DMS53 (cell line): Measurements from ENCODE around the gene PCBP3.

Experiments
- DNase-seq: peaks from one replicate; lab custom pipeline; 2025; lab: John Stamatoyannopoulos, UW

PCBP3 gene

GRCh38 chr21:45753445-45753844, 109.9 kb downstream of the PCBP3 start:
- DNase-seq = no peak

DNA sequence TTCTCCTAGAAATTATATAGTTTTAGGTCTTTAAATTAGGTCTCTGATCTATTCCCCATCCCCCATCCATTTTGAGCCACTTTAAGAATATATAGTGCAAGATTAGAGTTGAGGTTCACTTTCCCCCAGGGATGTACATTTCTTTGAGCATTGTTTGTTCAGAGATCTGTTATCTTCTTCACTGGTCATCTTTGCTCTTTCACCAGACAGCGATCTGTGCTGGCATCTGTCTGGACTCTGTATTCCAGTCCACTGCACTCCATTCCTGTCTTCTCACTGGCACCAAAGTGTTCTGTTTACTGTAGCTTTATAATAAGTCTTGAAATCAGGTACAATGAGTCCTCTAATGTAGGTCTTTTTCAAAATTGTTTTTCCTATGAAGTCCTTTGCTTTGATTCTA, 112.5 kb downstream of the PCBP3 start:
- no peak for DNase-seq

DNA sequence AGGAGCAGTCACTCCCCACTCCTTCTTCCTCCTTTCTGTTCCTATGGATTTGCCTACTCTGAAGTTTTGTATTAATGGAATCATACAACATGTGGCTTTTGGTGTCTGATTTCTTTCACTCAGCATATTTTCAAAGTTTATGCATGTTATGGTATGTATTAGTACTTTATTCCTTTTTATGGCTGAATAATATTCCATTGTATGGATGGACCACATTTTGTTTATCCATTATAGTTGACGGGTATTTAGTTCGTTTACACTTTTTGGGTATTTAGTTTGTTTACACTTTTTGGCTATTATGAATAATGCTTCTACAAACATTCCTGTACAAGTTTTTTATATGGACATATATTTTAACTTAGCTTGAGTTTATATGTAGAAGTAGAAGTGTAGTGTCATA, 113.1 kb downstream of the PCBP3 start:
- no peak for DNase-seq

DNA sequence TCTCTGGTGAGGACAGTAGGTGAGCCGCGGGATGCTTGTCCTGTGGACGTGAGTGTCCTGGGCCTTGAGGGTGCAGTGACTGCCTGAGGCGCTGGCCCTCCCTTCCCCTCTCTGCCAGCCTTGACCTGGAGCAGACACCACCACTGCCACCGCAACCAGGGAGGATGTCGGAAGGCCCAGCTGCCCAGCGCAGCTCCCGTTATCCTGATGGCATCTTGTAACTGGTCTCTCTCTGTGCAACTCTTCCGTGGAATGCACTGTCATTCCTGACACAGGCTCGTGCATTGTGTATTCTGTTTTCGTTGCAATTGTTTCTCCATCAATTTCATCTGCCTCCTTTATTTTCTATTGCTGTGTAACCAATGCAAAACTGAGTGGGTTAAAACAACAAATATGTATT, 118.2 kb downstream of the PCBP3 start:
- DNase-seq = no peak

- no peak for DNase-seq
Measured at GRCh38 chr21:45763074-45763473, 119.5 kb downstream of the PCBP3 start.

GRCh38 chr21:45763506-45763905, 120.0 kb downstream of the PCBP3 start:
- DNase-seq = no peak

GRCh38 chr21:45764792-45765191, 121.3 kb downstream of the PCBP3 start:
- DNase-seq = no peak

DNA sequence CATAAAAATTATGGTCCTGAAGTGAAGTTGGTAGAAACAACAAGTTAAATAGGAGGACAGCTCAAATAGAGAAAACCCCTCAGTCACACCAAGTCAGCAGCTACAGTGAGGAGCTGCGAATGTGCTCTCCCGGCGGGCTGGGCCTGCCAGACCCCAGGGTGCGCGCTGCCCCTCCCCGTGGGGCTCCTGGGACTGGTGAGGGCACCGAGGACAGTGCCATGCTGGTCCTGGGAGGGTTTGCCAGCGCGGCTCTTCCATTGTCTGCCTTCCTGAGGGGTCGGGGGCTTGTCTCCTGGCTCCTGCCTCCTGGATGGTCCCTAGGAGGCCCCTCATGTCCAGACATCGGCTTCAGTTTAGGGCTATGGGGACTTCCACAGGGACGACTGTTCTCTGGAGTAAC, 121.8 kb downstream of the PCBP3 start:
- no peak for DNase-seq

DNA sequence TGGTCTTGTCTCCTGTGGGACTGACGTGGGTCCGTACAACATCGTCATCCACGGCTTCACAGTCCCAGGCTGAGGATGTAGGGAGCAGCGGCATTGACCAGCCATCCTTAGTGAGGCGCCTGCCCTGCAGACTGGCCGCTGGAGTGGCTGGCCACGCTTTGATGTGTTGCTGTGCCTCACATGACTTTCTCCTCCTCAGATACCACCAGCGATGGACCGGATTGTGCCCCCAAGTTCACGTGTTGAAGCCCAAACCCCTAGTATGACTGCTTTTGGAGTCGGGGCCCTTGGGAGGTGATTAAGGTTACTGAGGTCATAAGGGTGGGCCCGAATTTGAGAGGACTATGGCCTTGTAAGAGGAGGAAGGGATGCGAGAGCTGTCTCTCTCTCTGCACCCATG, 122.5 kb downstream of the PCBP3 start:
- no peak for DNase-seq

- no peak for DNase-seq
Measured at GRCh38 chr21:45766501-45766900, 123.0 kb downstream of the PCBP3 start.

DNA sequence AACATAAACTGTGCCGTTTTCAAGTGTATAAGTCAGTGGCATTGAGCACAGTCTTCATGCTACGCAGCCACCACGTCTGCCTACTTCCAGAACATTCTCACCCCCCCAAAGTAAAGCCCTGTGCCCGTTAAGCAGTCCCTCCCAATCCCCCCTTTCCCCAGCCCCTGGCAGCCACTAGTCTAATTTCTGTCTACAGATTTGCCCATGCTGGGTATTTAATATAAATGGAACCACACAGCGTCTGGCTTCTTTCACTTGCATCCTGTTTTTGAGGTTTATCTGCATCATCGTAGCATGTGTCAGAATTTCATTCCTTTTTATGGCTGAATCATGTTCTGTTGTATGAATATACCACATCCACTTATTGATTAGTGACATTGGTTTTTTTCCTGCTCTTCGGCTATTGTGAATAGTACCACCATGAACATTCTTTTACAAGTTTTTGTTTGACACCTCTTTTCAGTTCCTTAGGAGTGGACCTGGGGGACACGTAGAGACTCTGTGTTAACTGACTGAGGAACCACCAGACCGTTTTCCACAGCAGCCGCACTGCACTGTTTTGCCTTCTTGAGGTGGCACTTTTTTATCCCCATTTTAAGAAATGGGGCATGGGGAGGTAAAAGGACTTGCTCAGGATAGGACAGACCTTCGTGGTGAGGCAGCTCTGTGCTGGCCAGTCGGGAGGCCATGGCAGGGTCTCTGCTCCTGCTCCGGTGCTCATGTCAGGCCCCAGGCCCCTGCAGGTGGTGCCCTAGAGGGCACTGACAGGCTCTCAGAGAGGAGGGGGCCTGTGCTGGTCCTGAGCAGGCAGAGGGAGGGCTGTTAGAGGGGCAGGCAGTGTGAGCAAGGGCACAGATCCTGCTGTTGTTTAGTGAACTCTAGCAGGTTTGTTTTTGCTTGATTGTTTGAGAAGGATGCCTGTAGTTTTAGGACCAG, 123.8 kb downstream of the PCBP3 start:
- no peak for DNase-seq

DNA sequence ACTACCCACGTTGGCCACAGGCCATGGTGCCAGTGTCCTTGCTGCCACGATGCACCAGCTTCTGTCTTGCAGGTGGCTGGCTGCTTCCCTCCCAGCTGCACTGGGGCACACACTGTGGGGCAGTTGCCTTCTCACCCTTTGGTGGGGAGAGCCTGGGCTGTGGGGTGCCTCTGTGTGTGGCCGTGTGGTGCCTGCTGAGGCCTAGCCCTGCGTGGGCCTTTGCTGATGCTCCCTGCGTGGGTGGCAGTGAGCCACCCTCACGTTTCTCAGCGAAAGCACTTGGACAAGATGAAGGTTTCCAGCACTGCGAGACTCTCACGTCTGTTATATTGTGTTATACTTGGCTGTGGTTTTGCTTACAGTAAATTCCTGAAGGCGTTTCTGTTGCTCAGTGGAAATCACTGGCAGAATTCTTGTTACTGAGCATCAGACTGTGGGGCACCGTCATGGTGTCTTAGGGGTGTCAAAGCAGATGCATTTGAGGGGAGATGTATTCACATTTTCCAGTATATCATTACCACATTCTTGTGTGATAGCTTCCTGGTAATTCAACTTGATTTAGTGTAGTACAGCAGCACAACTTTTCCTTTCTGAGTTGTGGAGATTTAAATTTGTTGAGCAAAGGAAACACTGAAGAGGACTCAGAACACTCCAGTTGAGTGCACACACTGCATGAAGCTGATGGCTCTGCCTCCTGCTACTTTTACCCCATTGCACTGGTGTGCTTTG, 124.7 kb downstream of the PCBP3 start:
- DNase-seq = no peak

DNA sequence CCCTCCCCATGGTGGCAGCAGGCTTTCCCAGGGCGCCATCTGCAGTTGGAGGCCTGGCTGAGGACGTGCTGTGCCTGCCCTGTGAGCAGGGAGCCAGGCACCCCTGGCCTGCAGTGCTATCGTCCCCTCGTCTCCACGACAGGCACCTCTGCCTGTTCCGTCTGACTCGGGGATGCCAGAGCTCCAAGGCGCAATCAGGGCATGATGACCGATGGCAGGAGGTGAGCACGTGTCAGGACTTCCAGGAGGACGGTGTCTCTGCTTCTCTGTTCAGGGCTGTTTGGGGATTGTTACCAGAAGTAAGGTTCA, 125.2 kb downstream of the PCBP3 start:
- DNase-seq = peak; percentile 7

DNA sequence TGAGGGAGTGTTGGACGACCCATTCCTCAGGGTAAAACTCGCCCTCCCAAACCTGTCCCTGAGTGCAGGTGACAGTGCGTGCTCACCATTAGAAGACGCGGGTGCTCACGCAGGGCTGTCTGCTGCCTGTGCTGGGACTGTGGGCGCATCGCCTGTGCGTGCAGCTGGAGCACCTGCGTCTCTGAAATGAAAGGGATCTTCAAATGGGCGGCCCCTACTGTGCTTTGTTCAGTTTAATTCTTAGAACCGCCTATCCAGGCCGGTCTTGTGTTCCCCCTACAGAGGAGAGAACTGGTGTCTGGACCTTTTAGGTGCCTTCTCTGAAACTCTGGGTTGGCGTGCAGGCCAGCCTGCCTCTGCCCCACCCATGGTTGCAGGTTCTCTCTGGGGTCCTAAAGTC, 125.8 kb downstream of the PCBP3 start:
- no peak for DNase-seq

DNA sequence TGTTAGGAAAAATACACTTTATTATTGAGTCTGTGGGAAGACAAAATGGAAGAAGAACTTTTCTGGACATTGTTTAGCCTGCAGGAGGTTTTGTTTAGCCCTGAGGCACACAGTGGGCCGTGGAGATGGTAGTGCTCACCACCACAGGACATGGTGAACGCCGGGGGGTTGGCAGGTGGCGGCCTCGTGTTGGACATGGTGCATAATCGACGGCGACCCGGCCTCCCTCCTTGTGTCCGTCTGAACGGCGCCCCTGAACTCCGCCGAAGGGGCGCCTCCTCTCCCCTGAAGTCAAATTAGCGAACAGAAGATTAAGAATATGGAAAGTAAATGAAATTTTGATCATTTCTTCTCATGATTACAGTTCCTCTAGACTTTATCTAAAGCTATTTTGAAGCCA, 126.4 kb downstream of the PCBP3 start:
- no peak for DNase-seq

DNA sequence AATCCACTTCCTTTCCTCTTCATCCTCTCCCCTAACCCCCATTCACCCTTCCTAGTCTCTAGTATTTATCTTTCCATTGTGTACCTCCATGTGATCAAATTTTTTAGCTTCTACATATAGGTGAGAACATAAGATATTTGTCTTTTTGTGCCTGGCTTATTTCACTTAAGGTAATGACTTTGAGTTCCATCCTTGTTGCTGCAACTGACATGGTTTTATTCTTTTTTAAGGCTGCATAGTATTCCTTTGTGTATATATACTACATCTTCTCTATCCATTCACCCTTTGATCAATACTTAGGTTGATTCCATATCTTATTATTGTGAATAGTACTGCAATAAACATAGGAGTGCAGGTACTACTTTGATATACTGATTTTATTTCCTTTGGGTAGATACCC, 128.7 kb downstream of the PCBP3 start:
- no peak for DNase-seq

GRCh38 chr21:45774291-45774690, 130.8 kb downstream of the PCBP3 start:
- no peak for DNase-seq

GRCh38 chr21:45776971-45777370, 133.4 kb downstream of the PCBP3 start:
- no peak for DNase-seq

GRCh38 chr21:45778686-45779085, 135.2 kb downstream of the PCBP3 start:
- no peak for DNase-seq

GRCh38 chr21:45779226-45779625, 135.7 kb downstream of the PCBP3 start:
- no peak for DNase-seq

DNA sequence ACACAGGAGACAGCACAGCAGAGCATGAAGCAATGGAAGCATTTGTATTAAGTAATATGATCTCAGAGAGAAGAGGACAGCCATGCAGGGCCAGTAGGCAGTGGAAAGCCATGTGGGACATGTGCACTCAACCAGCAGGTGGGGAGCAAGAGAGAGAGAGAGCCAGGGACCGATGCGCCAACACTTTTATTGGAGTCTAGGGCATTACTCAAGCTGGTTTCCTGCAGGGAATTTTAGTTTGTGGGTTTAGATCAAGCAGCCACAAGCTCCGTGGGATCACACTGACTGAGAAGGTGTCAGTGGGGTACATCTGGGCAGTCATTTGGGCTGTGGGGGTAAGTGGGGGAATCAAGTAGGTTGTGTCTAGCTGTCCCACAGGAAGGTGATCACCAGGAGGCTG, 137.1 kb downstream of the PCBP3 start:
- DNase-seq = no peak

DNA sequence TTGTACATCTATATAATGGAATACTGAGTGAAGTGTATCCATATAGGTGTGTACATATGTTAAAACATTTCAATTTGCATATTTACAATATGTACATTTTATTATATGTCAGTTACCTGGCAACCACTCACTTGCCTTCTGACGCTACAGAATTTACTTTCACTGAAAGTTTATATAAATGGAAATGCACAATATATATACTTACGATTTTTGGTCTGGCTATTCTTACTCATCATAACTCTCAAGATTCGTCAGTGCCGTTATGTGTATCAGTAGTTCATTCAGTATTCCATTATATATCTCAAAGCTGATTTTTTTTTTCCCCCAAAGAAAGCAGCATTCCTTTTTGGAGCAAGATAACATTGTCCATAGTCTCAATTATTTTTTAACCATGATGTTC, 138.2 kb downstream of the PCBP3 start:
- no peak for DNase-seq

- no peak for DNase-seq
Measured at GRCh38 chr21:45786660-45787059, 143.1 kb downstream of the PCBP3 start.

GRCh38 chr21:45787371-45787770, 143.8 kb downstream of the PCBP3 start:
- no peak for DNase-seq
